ENCODE measurements around the gene ALKBH5.

DNA sequence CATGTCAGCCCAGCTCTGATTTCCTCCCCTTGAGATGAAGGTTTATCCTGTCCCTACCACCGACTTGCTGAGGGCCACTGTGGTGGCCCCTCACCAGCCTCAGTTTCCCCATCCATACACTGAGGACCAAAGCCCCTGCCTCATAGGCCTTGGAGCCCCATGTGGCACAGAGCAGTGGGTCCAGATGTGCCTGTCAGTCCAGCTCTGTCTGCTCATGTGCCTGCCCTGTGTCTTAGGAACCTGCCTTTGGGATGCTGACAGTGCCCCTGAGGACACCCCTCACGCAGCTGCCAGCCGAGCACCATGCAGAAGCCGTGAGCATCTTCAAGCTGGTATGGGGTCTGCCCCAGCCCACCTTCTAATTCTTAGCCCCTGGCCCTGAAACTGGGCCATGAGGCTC is 39.4 kb upstream of the ALKBH5 start:
- TF ChIP-seq, protein P1, sequence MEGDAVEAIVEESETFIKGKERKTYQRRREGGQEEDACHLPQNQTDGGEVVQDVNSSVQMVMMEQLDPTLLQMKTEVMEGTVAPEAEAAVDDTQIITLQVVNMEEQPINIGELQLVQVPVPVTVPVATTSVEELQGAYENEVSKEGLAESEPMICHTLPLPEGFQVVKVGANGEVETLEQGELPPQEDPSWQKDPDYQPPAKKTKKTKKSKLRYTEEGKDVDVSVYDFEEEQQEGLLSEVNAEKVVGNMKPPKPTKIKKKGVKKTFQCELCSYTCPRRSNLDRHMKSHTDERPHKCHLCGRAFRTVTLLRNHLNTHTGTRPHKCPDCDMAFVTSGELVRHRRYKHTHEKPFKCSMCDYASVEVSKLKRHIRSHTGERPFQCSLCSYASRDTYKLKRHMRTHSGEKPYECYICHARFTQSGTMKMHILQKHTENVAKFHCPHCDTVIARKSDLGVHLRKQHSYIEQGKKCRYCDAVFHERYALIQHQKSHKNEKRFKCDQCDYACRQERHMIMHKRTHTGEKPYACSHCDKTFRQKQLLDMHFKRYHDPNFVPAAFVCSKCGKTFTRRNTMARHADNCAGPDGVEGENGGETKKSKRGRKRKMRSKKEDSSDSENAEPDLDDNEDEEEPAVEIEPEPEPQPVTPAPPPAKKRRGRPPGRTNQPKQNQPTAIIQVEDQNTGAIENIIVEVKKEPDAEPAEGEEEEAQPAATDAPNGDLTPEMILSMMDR (IDR thresholded peaks at IDR 0.05), result no peak
- no peak for TF ChIP-seq EZH2 (IDR thresholded peaks at IDR 0.05)

All from neural progenitor cell (in vitro differentiated cells).